DOHH2 (cell line): Measurements from ENCODE around the gene CERS6.

Experiments
- H3F3A ChIP-seq: fragments of 200-600 bp; sonication (generic), shearing (Covaris generic); 2 replicates; pipeline ENCODE4 v1.6.0; 2016; ENCODE audit warnings: antibody characterized with exemption, mild to moderate bottlenecking; ENCODE audit not compliant: control insufficient read depth, insufficient read depth
- H3K27ac ChIP-seq: fragments of 200-600 bp; sonication (generic); 2 replicates; pipeline ENCODE4 v1.5.1; 2014; ENCODE audit warnings: low read depth, mild to moderate bottlenecking, low read length, moderate library complexity
- H3K27me3 ChIP-seq: fragments of 200-600 bp; sonication (generic); 2 replicates; pipeline ENCODE4 v1.6.1; 2014; ENCODE audit warnings: mild to moderate bottlenecking, low read length, mixed read lengths; ENCODE audit not compliant: control insufficient read depth
- H3K36me3 ChIP-seq: fragments of 200-600 bp; sonication (generic); 2 replicates; pipeline ENCODE4 v1.6.1; 2014; ENCODE audit warnings: mild to moderate bottlenecking, low read length, moderate library complexity, mixed read lengths; ENCODE audit not compliant: control insufficient read depth
- H3K4me1 ChIP-seq: fragments of 200-600 bp; sonication (generic); 2 replicates; pipeline ENCODE4 v1.6.1; 2014; ENCODE audit warnings: mild to moderate bottlenecking, low read length, mixed read lengths; ENCODE audit not compliant: control insufficient read depth
- H3K4me2 ChIP-seq: fragments of 200-600 bp; sonication (generic); 2 replicates; pipeline ENCODE4 v1.6.0; 2014; ENCODE audit warnings: mild to moderate bottlenecking, low read length, moderate library complexity
- H3K4me3 ChIP-seq: fragments of 200-600 bp; sonication (generic); 2 replicates; pipeline ENCODE4 v1.5.1; 2014; ENCODE audit warnings: mild to moderate bottlenecking, low read length, mixed read lengths
- H3K79me2 ChIP-seq: fragments of 200-600 bp; sonication (generic); 2 replicates; pipeline ENCODE4 v1.6.1; 2014; ENCODE audit warnings: mild to moderate bottlenecking, low read length, mixed read lengths; ENCODE audit not compliant: control insufficient read depth
- H3K9me2 ChIP-seq: fragments of 200-600 bp; sonication (generic); replicated peaks from 2 replicates; pipeline ENCODE4 v1.6.1; 2014; ENCODE audit warnings: mild to moderate bottlenecking, low read length, mixed read lengths; ENCODE audit not compliant: control insufficient read depth
- H3K9me3 ChIP-seq: fragments of 200-600 bp; sonication (generic); 2 replicates; pipeline ENCODE4 v1.6.1; 2014; ENCODE audit warnings: antibody characterized with exemption, low read length, mixed read lengths; ENCODE audit not compliant: control insufficient read depth, insufficient read depth
- H4K20me1 ChIP-seq: fragments of 200-600 bp; sonication (generic); 2 replicates; pipeline ENCODE4 v1.6.0; 2014; ENCODE audit warnings: low read depth, mild to moderate bottlenecking, antibody characterized with exemption, low read length, moderate library complexity; ENCODE audit not compliant: control insufficient read depth, insufficient read depth
- EZH2phosphoT487 ChIP-seq: fragments of 200-600 bp; sonication (generic); IDR thresholded peaks from 2 replicates; pipeline ENCODE4 v1.6.1; 2017; ENCODE audit warnings: borderline replicate concordance, mild to moderate bottlenecking, antibody characterized with exemption, low read length, moderate library complexity, mixed read lengths
- TF ChIP-seq, protein P1 (sequence below): fragments of 200-600 bp; sonication (generic); IDR thresholded peaks from one replicate; pipeline ENCODE4 v1.5.1; 2014; ENCODE audit warnings: antibody characterized with exemption, mild to moderate bottlenecking, low read depth, low read length; ENCODE audit not compliant: poor library complexity, severe bottlenecking

CERS6 gene

DNA sequence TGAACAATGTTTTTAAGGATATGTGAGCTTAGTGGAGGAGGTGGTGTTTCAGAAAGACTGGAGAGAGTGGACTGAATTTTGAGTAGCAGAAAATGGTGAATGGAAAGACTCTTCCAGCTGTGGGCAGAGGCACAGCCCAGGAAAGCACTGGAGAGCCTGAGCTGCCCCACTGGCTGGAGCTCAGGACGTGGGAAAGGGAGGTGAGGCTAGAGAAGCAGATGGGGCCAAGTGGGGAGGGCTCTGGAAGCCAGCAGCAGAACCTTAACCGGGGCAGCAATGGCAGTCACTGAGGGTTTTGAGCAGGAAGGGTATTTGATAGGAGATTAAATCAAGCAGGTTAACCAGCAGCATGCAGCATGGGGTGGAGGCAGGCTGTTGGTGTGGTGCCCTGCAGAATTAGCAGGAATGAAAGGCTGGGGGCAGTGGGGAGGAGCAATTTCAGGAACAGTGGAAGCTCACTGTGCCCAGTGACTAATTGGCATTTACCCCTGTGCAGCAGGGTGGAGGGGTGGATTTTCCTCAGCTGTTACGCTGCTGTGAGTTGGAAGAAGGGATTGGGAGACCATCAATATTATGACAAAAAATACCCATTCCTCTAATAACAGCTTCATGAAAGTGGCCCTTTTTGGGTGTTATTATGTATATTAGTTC is 136.2 kb downstream of the CERS6 start:
- no peaks in the 10 kb centered on the region; the same call in 1 of the 2 replicates for H3K27me3 ChIP-seq
- H3K4me2 ChIP-seq = no peak overlapping the region
- no peak overlapping the region for H3K4me3 ChIP-seq
- H3K79me2 ChIP-seq = no peaks in the 10 kb centered on the region
- no peaks in the 10 kb centered on the region for H3F3A ChIP-seq
- H3K4me1 ChIP-seq = no peaks in the 10 kb centered on the region
- TF ChIP-seq, protein P1, sequence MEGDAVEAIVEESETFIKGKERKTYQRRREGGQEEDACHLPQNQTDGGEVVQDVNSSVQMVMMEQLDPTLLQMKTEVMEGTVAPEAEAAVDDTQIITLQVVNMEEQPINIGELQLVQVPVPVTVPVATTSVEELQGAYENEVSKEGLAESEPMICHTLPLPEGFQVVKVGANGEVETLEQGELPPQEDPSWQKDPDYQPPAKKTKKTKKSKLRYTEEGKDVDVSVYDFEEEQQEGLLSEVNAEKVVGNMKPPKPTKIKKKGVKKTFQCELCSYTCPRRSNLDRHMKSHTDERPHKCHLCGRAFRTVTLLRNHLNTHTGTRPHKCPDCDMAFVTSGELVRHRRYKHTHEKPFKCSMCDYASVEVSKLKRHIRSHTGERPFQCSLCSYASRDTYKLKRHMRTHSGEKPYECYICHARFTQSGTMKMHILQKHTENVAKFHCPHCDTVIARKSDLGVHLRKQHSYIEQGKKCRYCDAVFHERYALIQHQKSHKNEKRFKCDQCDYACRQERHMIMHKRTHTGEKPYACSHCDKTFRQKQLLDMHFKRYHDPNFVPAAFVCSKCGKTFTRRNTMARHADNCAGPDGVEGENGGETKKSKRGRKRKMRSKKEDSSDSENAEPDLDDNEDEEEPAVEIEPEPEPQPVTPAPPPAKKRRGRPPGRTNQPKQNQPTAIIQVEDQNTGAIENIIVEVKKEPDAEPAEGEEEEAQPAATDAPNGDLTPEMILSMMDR = no peak
- no peak for TF ChIP-seq EZH2phosphoT487
- no peaks in the 10 kb centered on the region for H3K9me2 ChIP-seq
- H3K9me3 ChIP-seq = no peaks in the 10 kb centered on the region
- H4K20me1 ChIP-seq = no peaks in the 10 kb centered on the region
- no peak overlapping the region for H3K27ac ChIP-seq
- H3K36me3 ChIP-seq = no peaks in the 10 kb centered on the region

DNA sequence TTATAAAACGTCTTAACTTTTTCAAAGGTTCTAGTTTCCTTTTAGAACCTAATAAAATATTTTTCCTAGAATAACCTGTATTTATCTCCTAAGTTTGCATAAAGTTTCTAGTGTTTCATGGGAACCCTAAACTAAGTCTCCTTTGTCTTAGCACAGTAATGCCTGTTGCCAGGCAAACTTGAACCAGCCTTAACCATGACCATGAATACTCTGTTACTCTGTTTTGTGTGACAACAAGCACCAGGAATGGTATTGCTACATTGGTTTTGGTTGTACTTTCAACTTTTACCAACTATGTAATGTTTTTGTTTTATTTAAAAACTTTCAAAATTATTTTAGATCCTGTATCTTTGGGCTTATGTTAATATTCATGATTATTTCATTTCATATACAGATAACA is 137.6 kb downstream of the CERS6 start:
- Histone ChIP-seq H4K20me1 (no peaks in the 10 kb centered on the region), H3K27me3 (no peaks in the 10 kb centered on the region; the same call in 1 of the 2 replicates), H3K9me2 (no peaks in the 10 kb centered on the region), H3F3A (no peaks in the 10 kb centered on the region), H3K79me2 (no peaks in the 10 kb centered on the region), H3K27ac (no peak overlapping the region), H3K4me3 (no peak overlapping the region), H3K4me2 (no peak overlapping the region), H3K9me3 (no peaks in the 10 kb centered on the region), H3K36me3 (no peaks in the 10 kb centered on the region), H3K4me1 (no peaks in the 10 kb centered on the region)
- TF ChIP-seq EZH2phosphoT487 = no peak

DNA sequence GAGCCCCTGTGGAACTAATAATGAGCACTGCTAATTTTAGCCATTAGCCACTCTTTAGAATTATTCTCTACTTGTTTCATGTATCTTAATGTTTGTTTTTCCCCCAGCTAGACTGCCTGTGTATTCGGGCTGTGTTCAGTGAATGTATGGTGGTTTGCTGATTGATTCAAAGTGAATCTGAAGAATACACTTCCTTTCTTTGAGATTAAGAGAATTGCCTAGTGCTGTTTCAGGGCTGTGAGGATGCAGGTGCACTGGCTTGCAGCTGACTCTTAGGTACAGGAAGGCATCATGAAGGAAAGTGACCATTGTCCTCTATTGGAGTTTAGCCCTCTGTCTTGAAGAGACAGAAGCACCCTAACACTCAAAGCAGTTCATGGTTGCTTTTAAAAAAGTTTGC is 138.7 kb downstream of the CERS6 start:
- H3K79me2 ChIP-seq = no peaks in the 10 kb centered on the region
- H3K4me3 ChIP-seq = no peak overlapping the region
- H3K36me3 ChIP-seq = no peaks in the 10 kb centered on the region
- no peak for TF ChIP-seq EZH2phosphoT487
- TF ChIP-seq, protein P1 = no peak
- H3F3A ChIP-seq = no peaks in the 10 kb centered on the region
- no peak overlapping the region for H3K4me2 ChIP-seq
- H3K4me1 ChIP-seq = no peaks in the 10 kb centered on the region
- no peak overlapping the region for H3K27ac ChIP-seq
- H3K27me3 ChIP-seq = no peaks in the 10 kb centered on the region; the same call in 1 of the 2 replicates
- no peaks in the 10 kb centered on the region for H3K9me2 ChIP-seq
- H4K20me1 ChIP-seq = no peaks in the 10 kb centered on the region
- no peaks in the 10 kb centered on the region for H3K9me3 ChIP-seq

DNA sequence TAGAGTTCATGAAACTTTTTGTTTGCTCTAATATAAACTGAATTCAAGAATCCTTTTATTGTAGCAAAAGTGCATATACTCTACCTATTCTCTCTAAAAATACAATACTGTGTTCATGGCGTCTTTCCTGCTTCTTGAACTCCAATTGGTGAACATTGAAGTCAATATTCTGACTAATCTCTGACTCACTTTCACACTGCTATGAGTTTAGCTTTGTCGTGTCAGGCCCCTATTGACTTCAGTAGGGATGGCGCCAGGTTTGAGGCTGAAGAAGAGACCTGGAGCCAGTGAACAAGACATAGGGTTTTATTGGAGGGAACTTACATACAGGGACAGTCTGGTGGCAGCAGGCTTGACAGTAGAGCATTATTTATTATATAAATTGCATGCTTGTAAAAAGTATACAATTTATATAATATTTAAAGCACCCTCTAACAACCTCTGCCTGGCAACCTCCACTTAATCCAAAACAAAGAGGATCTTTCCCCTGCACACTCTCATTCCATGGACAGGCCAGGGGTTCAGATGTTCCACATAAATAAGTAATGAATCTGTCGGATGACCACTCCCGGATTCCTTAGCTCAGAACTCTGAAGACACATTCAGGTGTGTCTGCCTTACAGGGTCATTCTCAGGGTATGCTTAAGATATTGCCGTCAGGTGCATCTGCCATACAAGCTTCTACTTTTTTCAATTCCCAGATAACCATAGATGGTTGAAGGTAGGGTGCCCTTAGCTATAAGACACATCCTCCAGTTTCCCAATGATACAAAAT is 141.0 kb downstream of the CERS6 start:
- Histone ChIP-seq H3K9me3 (no peaks in the 10 kb centered on the region), H3K4me1 (no peaks in the 10 kb centered on the region), H3K79me2 (no peaks in the 10 kb centered on the region), H3K27ac (no peak overlapping the region), H4K20me1 (no peaks in the 10 kb centered on the region), H3K4me3 (no peak overlapping the region), H3K36me3 (no peaks in the 10 kb centered on the region), H3K4me2 (no peak overlapping the region), H3F3A (no peaks in the 10 kb centered on the region), H3K27me3 (no peaks in the 10 kb centered on the region), H3K9me2 (no peaks in the 10 kb centered on the region)
- TF ChIP-seq, protein P1 = no peak
- TF ChIP-seq EZH2phosphoT487 = no peak
